NT2/D1 (cell line): ENCODE measurements around the gene TOPAZ1.

ENCODE experiments used
- YY1 ChIP-seq: IDR thresholded peaks from 2 replicates; pipeline ENCODE4 v1.6.1; 2011; ENCODE audit not compliant: insufficient read length, insufficient read depth
- ZNF274 ChIP-seq: IDR thresholded peaks from 2 replicates; pipeline ENCODE4 v1.6.1; 2011; ENCODE audit warnings: mild to moderate bottlenecking, low read depth, low read length

- TF ChIP-seq ZNF274: no peak
- TF ChIP-seq YY1: no peak
These were observed 124.3 kb downstream of the TOPAZ1 start for GRCh38 chr3:44365952-44366351.
